HepG2 (cell line): ENCODE results near the gene P2RY2. TPM values are rescaled to one million over a fixed set of nuclear protein-coding genes. Genes with fewer than 3 reads are reported as not detected.

Source experiments
- CTCF ChIP-seq: sonication (generic); formaldehyde crosslinking; IDR thresholded peaks from 2 replicates; pipeline ENCODE4 v1.5.0; 2020; ENCODE audit warnings: mild to moderate bottlenecking, missing genetic modification reagents, moderate library complexity
- ELF1 ChIP-seq: sonication (generic); formaldehyde crosslinking; IDR thresholded peaks from 2 replicates; pipeline ENCODE4 v1.4.0; 2020; ENCODE audit warnings: missing genetic modification reagents
- ERF ChIP-seq: IDR thresholded peaks from 2 replicates; pipeline ENCODE4 v1.6.1; 2018; ENCODE audit warnings: missing biosample characterization, missing genetic modification reagents
- FOXA1 ChIP-seq, 2 experiments: fragments of 450-650 bp in 1 of 2; sonication (generic) in 1 of 2; formaldehyde crosslinking in 1 of 2; IDR thresholded peaks; 2 replicates each; pipeline versions ENCODE4 v1.4.0 to v1.6.1; 2016 to 2020; ENCODE audit warnings: missing genetic modification reagents in 1 of 2
- HNF4A ChIP-seq: sonication (generic); formaldehyde crosslinking; IDR thresholded peaks from 2 replicates; pipeline ENCODE4 v1.4.0; 2020; ENCODE audit warnings: missing genetic modification reagents
- SALL1 ChIP-seq: sonication (generic); formaldehyde crosslinking; IDR thresholded peaks from 2 replicates; pipeline ENCODE4 v1.8.0; 2022; ENCODE audit warnings: mild to moderate bottlenecking, missing genetic modification reagents
- SP140L ChIP-seq: sonication (generic); formaldehyde crosslinking; IDR thresholded peaks from 2 replicates; pipeline ENCODE4 v1.4.0; 2020; ENCODE audit warnings: missing genetic modification reagents, borderline replicate concordance
- TAF15 ChIP-seq: fragments of 200-400 bp; formaldehyde crosslinking; IDR thresholded peaks from one replicate; pipeline ENCODE4 v1.6.1; 2018; ENCODE audit warnings: mild to moderate bottlenecking, low read depth, low read length; ENCODE audit not compliant: poor library complexity, severe bottlenecking
- ZFY ChIP-seq: sonication (generic); formaldehyde crosslinking; IDR thresholded peaks from 2 replicates; pipeline ENCODE4 v1.4.0; 2020; ENCODE audit warnings: missing genetic modification reagents
- ZNF10 ChIP-seq: sonication (generic); formaldehyde crosslinking; IDR thresholded peaks from 2 replicates; pipeline ENCODE4 v1.4.0; 2020; ENCODE audit warnings: mild to moderate bottlenecking, low read depth, missing genetic modification reagents, borderline replicate concordance
- ZNF446 ChIP-seq: sonication (generic); formaldehyde crosslinking; IDR thresholded peaks from 2 replicates; pipeline ENCODE4 v1.5.0; 2020; ENCODE audit warnings: mild to moderate bottlenecking, missing genetic modification reagents
- ZSCAN12 ChIP-seq: sonication (generic); formaldehyde crosslinking; IDR thresholded peaks from 2 replicates; pipeline ENCODE4 v1.9.0; 2021; ENCODE audit warnings: mild to moderate bottlenecking, missing genetic modification reagents
- polyA plus RNA-seq, 8 experiments: library from polyadenylated mRNA; depleted of rRNA in 3 of 8; stranded (reverse) in 7 of 8; unstranded in 1 of 8; fragments of >200 nt; fragmentation: Illumina TruSeq in 4 of 8; extraction: Trizol in 4 of 8; gene quantifications; 2 replicates each; pipeline versions ENCODE4 v1.2.1 to v1.2.3, GENCODE V29; 2011 to 2016; ENCODE audit warnings: low read depth in 4 of 8, missing spikeins in 1 of 8, mixed read lengths in 1 of 8; ENCODE audit not compliant: insufficient read depth in 1 of 8
- total RNA-seq, 5 experiments: library from RNA; depleted of rRNA; stranded (reverse); fragments of >200 nt; fragmentation: Illumina TruSeq; extraction: Trizol; gene quantifications; 2 replicates each; pipeline ENCODE4 v1.2.3, GENCODE V29; 2016; ENCODE audit warnings: low read depth in 1 of 5
- TF ChIP-seq, protein P1 (sequence below): sonication (generic); formaldehyde crosslinking; IDR thresholded peaks from 2 replicates; pipeline ENCODE4 v1.5.1; 2020; ENCODE audit warnings: missing genetic modification reagents, mild to moderate bottlenecking, borderline replicate concordance
- TF ChIP-seq, protein P2 (sequence below), 2 experiments: sonication (generic) in 1 of 2; formaldehyde crosslinking in 1 of 2; IDR thresholded peaks; 2 replicates each; pipeline versions ENCODE4 v1.4.0 to v1.6.1; 2016 to 2020; ENCODE audit warnings: borderline replicate concordance in 1 of 2, low read depth in 1 of 2, mild to moderate bottlenecking in 1 of 2, missing genetic modification reagents in 1 of 2
- TF ChIP-seq, protein P3 (sequence below): sonication (generic); formaldehyde crosslinking; conservative IDR thresholded peaks from 2 replicates; pipeline ENCODE4 v1.8.0; 2022; ENCODE audit warnings: missing genetic modification reagents

P2RY2 gene
- total and polyA plus RNA-seq, 2 of the 13 experiments (the other 11 are each of a cell fraction or from before 2014, with no cell fraction given), result 0.95 to 3.1 TPM

- TF ChIP-seq, protein P1, sequence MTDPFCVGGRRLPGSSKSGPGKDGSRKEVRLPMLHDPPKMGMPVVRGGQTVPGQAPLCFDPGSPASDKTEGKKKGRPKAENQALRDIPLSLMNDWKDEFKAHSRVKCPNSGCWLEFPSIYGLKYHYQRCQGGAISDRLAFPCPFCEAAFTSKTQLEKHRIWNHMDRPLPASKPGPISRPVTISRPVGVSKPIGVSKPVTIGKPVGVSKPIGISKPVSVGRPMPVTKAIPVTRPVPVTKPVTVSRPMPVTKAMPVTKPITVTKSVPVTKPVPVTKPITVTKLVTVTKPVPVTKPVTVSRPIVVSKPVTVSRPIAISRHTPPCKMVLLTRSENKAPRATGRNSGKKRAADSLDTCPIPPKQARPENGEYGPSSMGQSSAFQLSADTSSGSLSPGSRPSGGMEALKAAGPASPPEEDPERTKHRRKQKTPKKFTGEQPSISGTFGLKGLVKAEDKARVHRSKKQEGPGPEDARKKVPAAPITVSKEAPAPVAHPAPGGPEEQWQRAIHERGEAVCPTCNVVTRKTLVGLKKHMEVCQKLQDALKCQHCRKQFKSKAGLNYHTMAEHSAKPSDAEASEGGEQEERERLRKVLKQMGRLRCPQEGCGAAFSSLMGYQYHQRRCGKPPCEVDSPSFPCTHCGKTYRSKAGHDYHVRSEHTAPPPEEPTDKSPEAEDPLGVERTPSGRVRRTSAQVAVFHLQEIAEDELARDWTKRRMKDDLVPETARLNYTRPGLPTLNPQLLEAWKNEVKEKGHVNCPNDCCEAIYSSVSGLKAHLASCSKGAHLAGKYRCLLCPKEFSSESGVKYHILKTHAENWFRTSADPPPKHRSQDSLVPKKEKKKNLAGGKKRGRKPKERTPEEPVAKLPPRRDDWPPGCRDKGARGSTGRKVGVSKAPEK, result no peak
- no peak for TF ChIP-seq TAF15
- TF ChIP-seq CTCF (CRISPR knock-in tag), result no peak
- TF ChIP-seq SP140L, result no peak
- no peak for TF ChIP-seq ZSCAN12
- TF ChIP-seq, protein P2, sequence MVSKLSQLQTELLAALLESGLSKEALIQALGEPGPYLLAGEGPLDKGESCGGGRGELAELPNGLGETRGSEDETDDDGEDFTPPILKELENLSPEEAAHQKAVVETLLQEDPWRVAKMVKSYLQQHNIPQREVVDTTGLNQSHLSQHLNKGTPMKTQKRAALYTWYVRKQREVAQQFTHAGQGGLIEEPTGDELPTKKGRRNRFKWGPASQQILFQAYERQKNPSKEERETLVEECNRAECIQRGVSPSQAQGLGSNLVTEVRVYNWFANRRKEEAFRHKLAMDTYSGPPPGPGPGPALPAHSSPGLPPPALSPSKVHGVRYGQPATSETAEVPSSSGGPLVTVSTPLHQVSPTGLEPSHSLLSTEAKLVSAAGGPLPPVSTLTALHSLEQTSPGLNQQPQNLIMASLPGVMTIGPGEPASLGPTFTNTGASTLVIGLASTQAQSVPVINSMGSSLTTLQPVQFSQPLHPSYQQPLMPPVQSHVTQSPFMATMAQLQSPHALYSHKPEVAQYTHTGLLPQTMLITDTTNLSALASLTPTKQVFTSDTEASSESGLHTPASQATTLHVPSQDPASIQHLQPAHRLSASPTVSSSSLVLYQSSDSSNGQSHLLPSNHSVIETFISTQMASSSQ (IDR thresholded peaks at IDR 0.05; ENCODE audit: low read depth), result no peak
- TF ChIP-seq, protein P2 (CRISPR knock-in tag; IDR thresholded peaks at IDR 0.05; ENCODE audit: borderline replicate concordance), result no peak
- TF ChIP-seq ELF1 (CRISPR knock-in tag), result no peak
- no peak for TF ChIP-seq ZNF446 (CRISPR knock-in tag)
- TF ChIP-seq ZFY (CRISPR knock-in tag), result no peak
- no peak for TF ChIP-seq ZNF10 (CRISPR knock-in tag)
- no peak for TF ChIP-seq ERF (CRISPR knock-in tag)
- TF ChIP-seq, protein P3, sequence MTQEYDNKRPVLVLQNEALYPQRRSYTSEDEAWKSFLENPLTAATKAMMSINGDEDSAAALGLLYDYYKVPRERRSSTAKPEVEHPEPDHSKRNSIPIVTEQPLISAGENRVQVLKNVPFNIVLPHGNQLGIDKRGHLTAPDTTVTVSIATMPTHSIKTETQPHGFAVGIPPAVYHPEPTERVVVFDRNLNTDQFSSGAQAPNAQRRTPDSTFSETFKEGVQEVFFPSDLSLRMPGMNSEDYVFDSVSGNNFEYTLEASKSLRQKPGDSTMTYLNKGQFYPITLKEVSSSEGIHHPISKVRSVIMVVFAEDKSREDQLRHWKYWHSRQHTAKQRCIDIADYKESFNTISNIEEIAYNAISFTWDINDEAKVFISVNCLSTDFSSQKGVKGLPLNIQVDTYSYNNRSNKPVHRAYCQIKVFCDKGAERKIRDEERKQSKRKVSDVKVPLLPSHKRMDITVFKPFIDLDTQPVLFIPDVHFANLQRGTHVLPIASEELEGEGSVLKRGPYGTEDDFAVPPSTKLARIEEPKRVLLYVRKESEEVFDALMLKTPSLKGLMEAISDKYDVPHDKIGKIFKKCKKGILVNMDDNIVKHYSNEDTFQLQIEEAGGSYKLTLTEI (CRISPR knock-in tag), result no peak
- peak; percentile 45; the same call in 1 of the 2 replicates for TF ChIP-seq HNF4A (CRISPR knock-in tag)
- no peak for TF ChIP-seq FOXA1 (IDR thresholded peaks at IDR 0.05)
- TF ChIP-seq FOXA1 (CRISPR knock-in tag; IDR thresholded peaks at IDR 0.05), result peak; percentile 36
- peak; percentile 34; the same call in 1 of the 2 replicates for TF ChIP-seq SALL1 (CRISPR knock-in tag)
Measured at GRCh38 chr11:73189723-73190556, 28.1 kb upstream of the P2RY2 start (continued).
